ENCODE results near the gene IMP4. TPM values are rescaled to one million over a fixed set of nuclear protein-coding genes. Genes with fewer than 3 reads are reported as not detected.

Gene IMP4
- total RNA-seq, 2 experiments from 2014 or later, result 80.7 to 88.6 TPM

GRCh38 chr2:130347220-130347925, 4.7 kb downstream of the IMP4 start:
- ChIA-PET CTCF (interaction anchor here (1.7 kb wide), 1 partner anchor 8 kb away, joined by 5 read pairs; the partner anchor contains the start of gene PTPN18), POLR2A (no interaction called here)
- no peaks in the 10 kb centered on the region for H3K27me3 Mint-ChIP-seq (ENCODE audit: low read depth)
- peaks cover 51% of the 10 kb centered on the region for H3K36me3 Mint-ChIP-seq (ENCODE audit: low read depth)
- H3K27ac Mint-ChIP-seq, result no peak overlapping the region
- H3K9me3 Mint-ChIP-seq (ENCODE audit: insufficient read depth), result no peaks in the 10 kb centered on the region
- peaks cover 24% of the 10 kb centered on the region for H3K4me1 Mint-ChIP-seq (ENCODE audit: low read depth)
- H3K4me3 Mint-ChIP-seq, result no peak overlapping the region
- ATAC-seq (no peak), DNase-seq (no peak)

- H3K27ac Mint-ChIP-seq, result no peak overlapping the region
- ATAC-seq, result no peak
- CTCF ChIA-PET, result no interaction called here
These were observed 6.5 kb downstream of the IMP4 start for GRCh38 chr2:130349174-130349573.

GRCh38 chr2:130351711-130352110, 9.0 kb downstream of the IMP4 start:
- peaks cover 21% of the 10 kb centered on the region for H3K36me3 Mint-ChIP-seq (ENCODE audit: low read depth)
- H3K4me1 Mint-ChIP-seq (ENCODE audit: low read depth), result peaks cover 16% of the 10 kb centered on the region
- no peak overlapping the region for H3K27ac Mint-ChIP-seq
- peaks cover 3% of the 10 kb centered on the region for H3K27me3 Mint-ChIP-seq (ENCODE audit: low read depth)
- DNase-seq (no peak), ATAC-seq (no peak)
- H3K9me3 Mint-ChIP-seq (ENCODE audit: insufficient read depth), result no peaks in the 10 kb centered on the region
- CTCF ChIA-PET, result interaction anchor here (1.3 kb wide), 1 partner anchor 9 kb away, joined by 3 read pairs; the partner anchor contains the start of gene IMP4
- POLR2A ChIA-PET, result interaction anchor here (0.7 to 4.7 kb wide), 2 partner anchors 8 to 15 kb away, joined by 3 to 31 read pairs; partner anchors contain the start of gene IMP4
- no peak overlapping the region for H3K4me3 Mint-ChIP-seq

More at GRCh38 chr2:130349174-130349573, 6.5 kb downstream of the IMP4 start:
- Mint-ChIP-seq H3K4me1 (ENCODE audit: low read depth) (peaks cover 16% of the 10 kb centered on the region), H3K36me3 (ENCODE audit: low read depth) (peaks cover 43% of the 10 kb centered on the region), H3K27me3 (ENCODE audit: low read depth) (no peaks in the 10 kb centered on the region), H3K9me3 (ENCODE audit: insufficient read depth) (no peaks in the 10 kb centered on the region), H3K4me3 (no peak overlapping the region)
- POLR2A ChIA-PET, result no interaction called here
- DNase-seq, result no peak

GRCh38 chr2:130352237-130352636, 9.5 kb downstream of the IMP4 start:
- peaks cover 4% of the 10 kb centered on the region for H3K27me3 Mint-ChIP-seq (ENCODE audit: low read depth)
- POLR2A ChIA-PET, result interaction anchor here (0.7 to 4.7 kb wide), 2 partner anchors 9 to 14 kb away, joined by 3 to 31 read pairs; partner anchors contain the start of gene IMP4
- DNase-seq (no peak), ATAC-seq (no peak)
- H3K9me3 Mint-ChIP-seq (ENCODE audit: insufficient read depth), result no peaks in the 10 kb centered on the region
- H3K4me3 Mint-ChIP-seq, result no peak overlapping the region
- H3K27ac Mint-ChIP-seq, result no peak overlapping the region
- H3K4me1 Mint-ChIP-seq (ENCODE audit: low read depth), result peaks cover 17% of the 10 kb centered on the region
- CTCF ChIA-PET, result interaction anchor here (1.3 kb wide), 1 partner anchor 9 kb away, joined by 3 read pairs; the partner anchor contains the start of gene IMP4
- H3K36me3 Mint-ChIP-seq (ENCODE audit: low read depth), result peaks cover 16% of the 10 kb centered on the region

- peak; percentile 19 for DNase-seq
- ChIA-PET POLR2A (interaction anchor here (4.7 kb wide), 1 partner anchor 10 kb away, joined by 31 read pairs; the partner anchor contains the start of gene IMP4), CTCF (interaction anchor here (4.7 kb wide), 1 partner anchor 11 kb away, joined by 13 read pairs; the partner anchor contains the start of gene IMP4)
- H3K36me3 Mint-ChIP-seq (ENCODE audit: low read depth), result peaks cover 4% of the 10 kb centered on the region
- peak overlapping the region; percentile 16 for H3K27ac Mint-ChIP-seq
- H3K9me3 Mint-ChIP-seq (ENCODE audit: insufficient read depth), result no peaks in the 10 kb centered on the region
- peaks cover 4% of the 10 kb centered on the region for H3K27me3 Mint-ChIP-seq (ENCODE audit: low read depth)
- H3K4me1 Mint-ChIP-seq (ENCODE audit: low read depth), result peaks cover 17% of the 10 kb centered on the region
- H3K4me3 Mint-ChIP-seq, result no peak overlapping the region
- no peak for ATAC-seq
These were observed 10.8 kb downstream of the IMP4 start for GRCh38 chr2:130353291-130354138.

GRCh38 chr2:130354139-130354428, 11.4 kb downstream of the IMP4 start:
- POLR2A ChIA-PET, result interaction anchor here (4.7 kb wide), 1 partner anchor 11 kb away, joined by 31 read pairs; the partner anchor contains the start of gene IMP4
- H3K4me1 Mint-ChIP-seq (ENCODE audit: low read depth), result peaks cover 17% of the 10 kb centered on the region
- no peak overlapping the region for H3K27ac Mint-ChIP-seq
- no peaks in the 10 kb centered on the region for H3K9me3 Mint-ChIP-seq (ENCODE audit: insufficient read depth)
- no peak overlapping the region for H3K4me3 Mint-ChIP-seq
- CTCF ChIA-PET, result interaction anchor here (1.9 to 4.7 kb wide), 2 partner anchors 11 to 19 kb away, joined by 7 to 13 read pairs; partner anchors contain the start of gene IMP4
- DNase-seq (no peak), ATAC-seq (no peak)
- H3K36me3 Mint-ChIP-seq (ENCODE audit: low read depth), result peaks cover 2% of the 10 kb centered on the region
- peaks cover 4% of the 10 kb centered on the region for H3K27me3 Mint-ChIP-seq (ENCODE audit: low read depth)

- no peak for DNase-seq
- peaks cover 4% of the 10 kb centered on the region for H3K27me3 Mint-ChIP-seq (ENCODE audit: low read depth)
- ChIA-PET CTCF (interaction anchor here (1.3 to 4.7 kb wide), 6 partner anchors 8 to 23 kb away, joined by 3 to 13 read pairs (median 6); partner anchors contain the start of gene IMP4), POLR2A (interaction anchor here (4.7 kb wide), 1 partner anchor 12 kb away, joined by 31 read pairs; the partner anchor contains the start of gene IMP4)
- peak overlapping the region; percentile 71 for H3K4me3 Mint-ChIP-seq
- H3K36me3 Mint-ChIP-seq (ENCODE audit: low read depth), result no peaks in the 10 kb centered on the region
- H3K9me3 Mint-ChIP-seq (ENCODE audit: insufficient read depth), result no peaks in the 10 kb centered on the region
- peaks cover 17% of the 10 kb centered on the region for H3K4me1 Mint-ChIP-seq (ENCODE audit: low read depth)
- no peak overlapping the region for H3K27ac Mint-ChIP-seq
- ATAC-seq, result no peak
These were observed 12.5 kb downstream of the IMP4 start for GRCh38 chr2:130355172-130355577.

- CTCF ChIA-PET, result interaction anchor here (1.3 to 4.7 kb wide), 6 partner anchors 9 to 24 kb away, joined by 3 to 13 read pairs (median 6); partner anchors contain the start of gene IMP4
These were observed 13.1 kb downstream of the IMP4 start, which contains the start of gene PTPN18 for GRCh38 chr2:130355578-130356431. Gene PTPN18 (plus strand): TSS chr2:130356056. CDS start chr2:130356108, 52 bp downstream.

GRCh38 chr2:130357864-130358263, 15.2 kb downstream of the IMP4 start:
- ChIA-PET CTCF (no interaction called here), POLR2A (no interaction called here)
- ATAC-seq (no peak), DNase-seq (peak; percentile 18)
- Mint-ChIP-seq H3K27ac (no peak overlapping the region), H3K36me3 (ENCODE audit: low read depth) (no peaks in the 10 kb centered on the region), H3K27me3 (ENCODE audit: low read depth) (peaks cover 9% of the 10 kb centered on the region), H3K4me3 (no peak overlapping the region), H3K4me1 (ENCODE audit: low read depth) (peaks cover 15% of the 10 kb centered on the region), H3K9me3 (ENCODE audit: insufficient read depth) (no peaks in the 10 kb centered on the region)

More at GRCh38 chr2:130355578-130356431, 13.1 kb downstream of the IMP4 start, which contains the start of gene PTPN18:
- Mint-ChIP-seq H3K36me3 (ENCODE audit: low read depth) (no peaks in the 10 kb centered on the region), H3K27me3 (ENCODE audit: low read depth) (peaks cover 7% of the 10 kb centered on the region), H3K27ac (peak within 1 kb of the TSS; percentile 26), H3K9me3 (ENCODE audit: insufficient read depth) (no peaks in the 10 kb centered on the region), H3K4me1 (ENCODE audit: low read depth) (peaks cover 17% of the 10 kb centered on the region), H3K4me3 (peak within 1 kb of the TSS; percentile 71)
- DNase-seq (peak; percentile 63), ATAC-seq (peak; percentile 97)
- POLR2A ChIA-PET, result interaction anchor here (4.7 kb wide), 1 partner anchor 13 kb away, joined by 31 read pairs; the partner anchor contains the start of gene IMP4

- CTCF ChIA-PET, result no interaction called here
These were observed 16.0 kb downstream of the IMP4 start for GRCh38 chr2:130358420-130359350.

More at GRCh38 chr2:130358420-130359350, 16.0 kb downstream of the IMP4 start:
- ATAC-seq (no peak), DNase-seq (no peak)
- peaks cover 9% of the 10 kb centered on the region for H3K27me3 Mint-ChIP-seq (ENCODE audit: low read depth)
- no peak overlapping the region for H3K27ac Mint-ChIP-seq
- peaks cover 15% of the 10 kb centered on the region for H3K4me1 Mint-ChIP-seq (ENCODE audit: low read depth)
- no peak overlapping the region for H3K4me3 Mint-ChIP-seq
- H3K36me3 Mint-ChIP-seq (ENCODE audit: low read depth), result no peaks in the 10 kb centered on the region
- no peaks in the 10 kb centered on the region for H3K9me3 Mint-ChIP-seq (ENCODE audit: insufficient read depth)
- POLR2A ChIA-PET, result no interaction called here
